A673 (cell line): ENCODE measurements around the gene TCF7L1. TPM values are rescaled to one million over a fixed set of nuclear protein-coding genes. Genes with fewer than 3 reads are reported as not detected.

Experiments
- BruUV-seq: library from RNA; stranded (reverse); fragments of 400-500 nt; replicated peaks from 2 replicates; lab custom pipeline; 2021; lab: Mats Ljungman, UMichigan
- CTCF ChIA-PET: fragments of 300-600 bp; sonication (Branson Sonifier 250); formaldehyde crosslinking; loops from one replicate; lab custom pipeline; 2022; ENCODE audit warnings: antibody characterized with exemption; lab: Charles Lee
- POLR2A ChIA-PET: fragments of 300-600 bp; sonication (Branson Sonifier 250); formaldehyde crosslinking; loops from one replicate; lab custom pipeline; 2022; ENCODE audit warnings: antibody characterized with exemption; ENCODE audit not compliant: low non-redundant PET; lab: Charles Lee
- DNase-seq: peaks from one replicate; pipeline ENCODE4 v3.0.0-alpha.2; 2015; ENCODE audit warnings: low spot score
- H3K27ac ChIP-seq: fragments of 200-600 bp; sonication (generic); 2 replicates; pipeline ENCODE4 v1.5.1; 2016; ENCODE audit warnings: mixed run types, low read depth, mild to moderate bottlenecking, mixed read lengths, antibody characterized with exemption, low read length; ENCODE audit not compliant: poor library complexity, severe bottlenecking
- H3K27me3 ChIP-seq: fragments of 200-600 bp; sonication (generic); replicated peaks from 2 replicates; pipeline ENCODE4 v1.6.1; 2017; ENCODE audit warnings: mixed run types, low read depth, mild to moderate bottlenecking, mixed read lengths, antibody characterized with exemption, low read length; ENCODE audit not compliant: insufficient read depth, poor library complexity
- H3K36me3 ChIP-seq: fragments of 200-600 bp; sonication (generic); 2 replicates; pipeline ENCODE4 v1.6.1; 2016; ENCODE audit warnings: mixed run types, mild to moderate bottlenecking, mixed read lengths, antibody characterized with exemption, low read length; ENCODE audit not compliant: insufficient read depth, poor library complexity, severe bottlenecking
- H3K4me1 ChIP-seq: fragments of 200-600 bp; sonication (generic); 2 replicates; pipeline ENCODE4 v1.6.1; 2017; ENCODE audit warnings: mixed run types, mild to moderate bottlenecking, mixed read lengths, antibody characterized with exemption, low read length; ENCODE audit not compliant: insufficient read depth, poor library complexity, severe bottlenecking
- H3K4me3 ChIP-seq: fragments of 200-600 bp; sonication (generic); 2 replicates; pipeline ENCODE4 v1.5.1; 2016; ENCODE audit warnings: low read depth, mixed run types, mild to moderate bottlenecking, mixed read lengths, low read length; ENCODE audit not compliant: poor library complexity, severe bottlenecking
- H3K9me3 ChIP-seq: fragments of 200-600 bp; sonication (generic); 2 replicates; pipeline ENCODE4 v1.6.1; 2016; ENCODE audit warnings: mixed run types, low read depth, mild to moderate bottlenecking, mixed read lengths, antibody characterized with exemption, low read length; ENCODE audit not compliant: poor library complexity, severe bottlenecking
- CTCF ChIP-seq: fragments of 300-800, 200-600 bp; sonication (generic); conservative IDR thresholded peaks from 2 replicates; pipeline ENCODE4 v1.5.1; 2017; ENCODE audit warnings: low read depth, mild to moderate bottlenecking, antibody characterized with exemption, low read length, moderate library complexity, mixed read lengths
- EZH2 ChIP-seq: fragments of 200-600 bp; sonication (generic); IDR thresholded peaks from 2 replicates; pipeline ENCODE4 v1.6.1; 2017; ENCODE audit warnings: borderline replicate concordance, low read depth, mild to moderate bottlenecking, mixed read lengths, antibody characterized with exemption, low read length; ENCODE audit not compliant: poor library complexity, severe bottlenecking
- intact Hi-C: fragments of 100-400 bp; cut with micrococcal nuclease; formaldehyde crosslinking; loops from one replicate; pipeline ENCODE4 v1.10.0; 2022; ENCODE audit not compliant: unreplicated experiment
- total RNA-seq: library from RNA; stranded (reverse); gene quantifications from 2 replicates; pipeline ENCODE4 v1.2.3, GENCODE V29; 2021

Gene TCF7L1
- total RNA-seq, 1 experiment from 2014 or later = 21.9 TPM

DNA sequence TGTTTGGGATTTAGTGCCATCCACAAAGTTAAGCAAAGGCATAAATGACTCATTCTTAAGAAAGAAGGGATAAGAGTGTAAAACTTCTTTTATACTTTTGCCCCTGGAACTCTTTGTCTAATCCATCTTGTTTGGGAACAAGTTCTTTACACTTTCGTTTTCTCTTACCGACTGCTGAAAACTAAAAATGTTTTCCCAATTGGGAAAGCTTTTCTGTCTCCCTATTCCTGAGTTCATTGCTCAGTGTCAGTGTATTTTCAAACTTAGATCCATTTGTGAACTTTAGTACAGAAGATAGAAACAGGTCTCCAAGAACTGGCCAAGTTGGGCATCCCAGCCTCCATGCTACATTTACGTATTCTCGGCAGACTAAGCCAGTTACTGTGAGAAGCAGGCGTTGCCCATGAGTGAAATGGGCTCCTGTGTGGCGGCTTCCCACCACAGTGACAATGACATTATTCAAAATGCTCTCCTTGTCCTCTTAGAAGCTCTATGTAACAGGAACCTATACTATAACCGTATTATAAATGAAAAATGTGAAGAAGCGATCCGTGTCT is 142.9 kb downstream of the TCF7L1 start:
- Histone ChIP-seq H3K4me3 (no peak overlapping the region), H3K4me1 (peaks cover 33% of the 10 kb centered on the region), H3K36me3 (no peaks in the 10 kb centered on the region), H3K9me3 (no peaks in the 10 kb centered on the region), H3K27ac (peak overlapping the region; percentile 85), H3K27me3 (no peaks in the 10 kb centered on the region)
- no peak for DNase-seq
- TF ChIP-seq CTCF (no peak), EZH2 (no peak)
- intact Hi-C loops = no loop called here
- ChIA-PET CTCF (no interaction called here), POLR2A (no interaction called here)
- no TSS peak for BruUV-seq

- intact Hi-C loops = no loop called here
- BruUV-seq = no TSS peak
- Histone ChIP-seq H3K4me1 (peaks cover 33% of the 10 kb centered on the region), H3K27me3 (no peaks in the 10 kb centered on the region), H3K9me3 (no peaks in the 10 kb centered on the region), H3K27ac (peak overlapping the region; percentile 85), H3K36me3 (no peaks in the 10 kb centered on the region), H3K4me3 (no peak overlapping the region)
- ChIA-PET CTCF (no interaction called here), POLR2A (no interaction called here)
- no peak for DNase-seq
- TF ChIP-seq CTCF = no peak
- no peak for TF ChIP-seq EZH2
These were observed 143.5 kb downstream of the TCF7L1 start for GRCh38 chr2:85276571-85277118.

- Histone ChIP-seq H3K27me3 (no peaks in the 10 kb centered on the region), H3K4me3 (peak overlapping the region; percentile 9), H3K36me3 (no peaks in the 10 kb centered on the region), H3K9me3 (no peaks in the 10 kb centered on the region), H3K27ac (peak overlapping the region; percentile 85), H3K4me1 (peaks cover 33% of the 10 kb centered on the region)
- BruUV-seq = no TSS peak
- intact Hi-C loops = no loop called here
- CTCF ChIA-PET = interaction anchor here (0.8 to 1.0 kb wide), 2 partner anchors 11 to 21 kb away, joined by 3 to 5 read pairs; no protein-coding TSS in a partner anchor
- TF ChIP-seq CTCF (no peak), EZH2 (no peak)
- peak; percentile 91 for DNase-seq
- POLR2A ChIA-PET = no interaction called here
These were observed 144.4 kb downstream of the TCF7L1 start for GRCh38 chr2:85277416-85278158.
